ENCODE measurements around the gene SYCP1.
"Not testable (repeated sequence)": the region's sequence is repeated elsewhere in the genome, so short reads cannot be mapped to it uniquely, and the experiment has no call there.

SYCP1 gene

DNA sequence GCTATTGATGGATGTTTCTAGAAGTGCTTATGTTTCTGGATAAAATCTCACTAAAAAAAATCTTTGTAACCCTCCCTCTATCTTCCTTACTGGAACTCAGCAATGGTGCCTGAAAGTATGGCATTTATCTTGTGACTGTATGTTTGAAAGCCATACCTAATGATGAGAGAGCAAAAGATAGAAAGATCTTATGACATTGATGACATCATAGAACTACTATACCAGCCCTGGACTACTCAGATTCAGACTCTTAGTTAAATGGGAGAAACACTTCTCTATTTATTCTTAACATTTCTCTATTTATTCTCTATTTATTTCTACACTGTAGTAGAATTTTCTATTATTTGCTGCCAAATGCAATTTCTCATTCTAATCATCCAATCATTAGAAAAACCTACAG is 32.7 kb upstream of the SYCP1 start:
- no peak for DNase-seq (ENCODE audit: low read depth in 1 of 2, low spot score in 1 of 2)
- TF ChIP-seq POLR2AphosphoS5 (IDR thresholded peaks at IDR 0.05; ENCODE audit: low read depth) (no peak), SPI1 (IDR thresholded peaks at IDR 0.05; ENCODE audit: borderline replicate concordance, low read depth) (no peak), GABPA (IDR thresholded peaks at IDR 0.05; ENCODE audit: low read depth) (no peak)
- TF ChIP-seq, protein P1, sequence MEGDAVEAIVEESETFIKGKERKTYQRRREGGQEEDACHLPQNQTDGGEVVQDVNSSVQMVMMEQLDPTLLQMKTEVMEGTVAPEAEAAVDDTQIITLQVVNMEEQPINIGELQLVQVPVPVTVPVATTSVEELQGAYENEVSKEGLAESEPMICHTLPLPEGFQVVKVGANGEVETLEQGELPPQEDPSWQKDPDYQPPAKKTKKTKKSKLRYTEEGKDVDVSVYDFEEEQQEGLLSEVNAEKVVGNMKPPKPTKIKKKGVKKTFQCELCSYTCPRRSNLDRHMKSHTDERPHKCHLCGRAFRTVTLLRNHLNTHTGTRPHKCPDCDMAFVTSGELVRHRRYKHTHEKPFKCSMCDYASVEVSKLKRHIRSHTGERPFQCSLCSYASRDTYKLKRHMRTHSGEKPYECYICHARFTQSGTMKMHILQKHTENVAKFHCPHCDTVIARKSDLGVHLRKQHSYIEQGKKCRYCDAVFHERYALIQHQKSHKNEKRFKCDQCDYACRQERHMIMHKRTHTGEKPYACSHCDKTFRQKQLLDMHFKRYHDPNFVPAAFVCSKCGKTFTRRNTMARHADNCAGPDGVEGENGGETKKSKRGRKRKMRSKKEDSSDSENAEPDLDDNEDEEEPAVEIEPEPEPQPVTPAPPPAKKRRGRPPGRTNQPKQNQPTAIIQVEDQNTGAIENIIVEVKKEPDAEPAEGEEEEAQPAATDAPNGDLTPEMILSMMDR (IDR thresholded peaks at IDR 0.05; ENCODE audit: insufficient read depth, low read length), result no peak
- TF ChIP-seq, protein P2, sequence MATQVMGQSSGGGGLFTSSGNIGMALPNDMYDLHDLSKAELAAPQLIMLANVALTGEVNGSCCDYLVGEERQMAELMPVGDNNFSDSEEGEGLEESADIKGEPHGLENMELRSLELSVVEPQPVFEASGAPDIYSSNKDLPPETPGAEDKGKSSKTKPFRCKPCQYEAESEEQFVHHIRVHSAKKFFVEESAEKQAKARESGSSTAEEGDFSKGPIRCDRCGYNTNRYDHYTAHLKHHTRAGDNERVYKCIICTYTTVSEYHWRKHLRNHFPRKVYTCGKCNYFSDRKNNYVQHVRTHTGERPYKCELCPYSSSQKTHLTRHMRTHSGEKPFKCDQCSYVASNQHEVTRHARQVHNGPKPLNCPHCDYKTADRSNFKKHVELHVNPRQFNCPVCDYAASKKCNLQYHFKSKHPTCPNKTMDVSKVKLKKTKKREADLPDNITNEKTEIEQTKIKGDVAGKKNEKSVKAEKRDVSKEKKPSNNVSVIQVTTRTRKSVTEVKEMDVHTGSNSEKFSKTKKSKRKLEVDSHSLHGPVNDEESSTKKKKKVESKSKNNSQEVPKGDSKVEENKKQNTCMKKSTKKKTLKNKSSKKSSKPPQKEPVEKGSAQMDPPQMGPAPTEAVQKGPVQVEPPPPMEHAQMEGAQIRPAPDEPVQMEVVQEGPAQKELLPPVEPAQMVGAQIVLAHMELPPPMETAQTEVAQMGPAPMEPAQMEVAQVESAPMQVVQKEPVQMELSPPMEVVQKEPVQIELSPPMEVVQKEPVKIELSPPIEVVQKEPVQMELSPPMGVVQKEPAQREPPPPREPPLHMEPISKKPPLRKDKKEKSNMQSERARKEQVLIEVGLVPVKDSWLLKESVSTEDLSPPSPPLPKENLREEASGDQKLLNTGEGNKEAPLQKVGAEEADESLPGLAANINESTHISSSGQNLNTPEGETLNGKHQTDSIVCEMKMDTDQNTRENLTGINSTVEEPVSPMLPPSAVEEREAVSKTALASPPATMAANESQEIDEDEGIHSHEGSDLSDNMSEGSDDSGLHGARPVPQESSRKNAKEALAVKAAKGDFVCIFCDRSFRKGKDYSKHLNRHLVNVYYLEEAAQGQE (IDR thresholded peaks at IDR 0.05; ENCODE audit: insufficient replicate concordance, low read depth), result no peak

DNA sequence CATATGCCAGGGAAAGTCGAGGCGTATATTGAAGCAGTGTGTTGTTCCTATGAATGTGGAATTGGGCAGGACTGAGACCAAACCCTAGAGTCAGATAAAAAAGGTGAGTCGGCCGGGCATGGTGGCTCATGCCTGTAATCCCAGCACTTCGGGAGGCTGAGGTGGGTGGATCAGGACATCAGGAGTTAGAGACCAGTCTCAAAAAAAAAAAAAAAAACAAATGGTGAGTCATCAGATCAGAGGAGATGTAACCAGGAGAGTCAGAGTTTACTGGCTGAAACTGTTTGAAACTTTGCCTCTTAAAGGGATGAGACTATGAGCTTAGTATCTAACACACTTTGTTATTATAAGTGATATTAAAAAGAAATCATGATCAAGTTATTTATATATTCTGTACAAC is 26.4 kb upstream of the SYCP1 start:
- Histone ChIP-seq H3K27ac (replicated peaks) (no peak overlapping the region), H3K27me3 (ENCODE audit: insufficient read depth, poor library complexity, severe bottlenecking) (no peaks in the 10 kb centered on the region), H3K4me3 (replicated peaks; ENCODE audit: insufficient read depth, low read length) (no peak overlapping the region)
- TF ChIP-seq, protein P2 (IDR thresholded peaks at IDR 0.05; ENCODE audit: insufficient replicate concordance, low read depth), result no peak
- TF ChIP-seq GABPA (IDR thresholded peaks at IDR 0.05; ENCODE audit: low read depth), result no peak
- TF ChIP-seq, protein P1 (IDR thresholded peaks at IDR 0.05; ENCODE audit: insufficient read depth, low read length), result no peak
- no peak for TF ChIP-seq SPI1 (IDR thresholded peaks at IDR 0.05; ENCODE audit: borderline replicate concordance, low read depth)
- no peak for TF ChIP-seq POLR2AphosphoS5 (IDR thresholded peaks at IDR 0.05; ENCODE audit: low read depth)
- DNase-seq (ENCODE audit: low read depth in 1 of 2, low spot score in 1 of 2), result no peak

More for the DNA sequence above, 32.7 kb upstream of the SYCP1 start:
- Histone ChIP-seq H3K27me3 (ENCODE audit: insufficient read depth, poor library complexity, severe bottlenecking) (no peaks in the 10 kb centered on the region), H3K4me3 (replicated peaks; ENCODE audit: insufficient read depth, low read length) (no peak overlapping the region), H3K27ac (replicated peaks) (no peak overlapping the region)

DNA sequence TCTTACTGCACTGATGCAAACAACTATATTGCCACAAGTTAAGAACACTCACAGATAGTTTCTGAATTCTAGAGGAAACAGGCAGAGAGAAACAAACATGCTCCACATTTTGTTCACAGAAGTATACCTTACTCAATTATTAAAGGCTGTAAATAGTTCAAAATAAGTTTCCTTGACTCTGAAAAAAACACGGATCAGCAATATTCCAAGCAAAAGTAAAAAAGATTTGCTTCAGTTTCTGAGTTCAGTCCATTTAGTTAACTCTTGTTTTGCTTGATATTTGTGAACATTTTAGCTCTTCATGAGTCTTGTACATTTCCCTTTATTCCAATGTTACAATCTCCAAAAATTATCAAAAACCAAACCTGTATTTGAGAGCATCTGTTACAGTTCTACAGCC is 24.6 kb upstream of the SYCP1 start:
- not testable (repeated sequence) for H3K27ac ChIP-seq (replicated peaks); H3K27me3 ChIP-seq (ENCODE audit: insufficient read depth, poor library complexity, severe bottlenecking); H3K4me3 ChIP-seq (replicated peaks; ENCODE audit: insufficient read depth, low read length); DNase-seq (ENCODE audit: low read depth in 1 of 2, low spot score in 1 of 2)

DNA sequence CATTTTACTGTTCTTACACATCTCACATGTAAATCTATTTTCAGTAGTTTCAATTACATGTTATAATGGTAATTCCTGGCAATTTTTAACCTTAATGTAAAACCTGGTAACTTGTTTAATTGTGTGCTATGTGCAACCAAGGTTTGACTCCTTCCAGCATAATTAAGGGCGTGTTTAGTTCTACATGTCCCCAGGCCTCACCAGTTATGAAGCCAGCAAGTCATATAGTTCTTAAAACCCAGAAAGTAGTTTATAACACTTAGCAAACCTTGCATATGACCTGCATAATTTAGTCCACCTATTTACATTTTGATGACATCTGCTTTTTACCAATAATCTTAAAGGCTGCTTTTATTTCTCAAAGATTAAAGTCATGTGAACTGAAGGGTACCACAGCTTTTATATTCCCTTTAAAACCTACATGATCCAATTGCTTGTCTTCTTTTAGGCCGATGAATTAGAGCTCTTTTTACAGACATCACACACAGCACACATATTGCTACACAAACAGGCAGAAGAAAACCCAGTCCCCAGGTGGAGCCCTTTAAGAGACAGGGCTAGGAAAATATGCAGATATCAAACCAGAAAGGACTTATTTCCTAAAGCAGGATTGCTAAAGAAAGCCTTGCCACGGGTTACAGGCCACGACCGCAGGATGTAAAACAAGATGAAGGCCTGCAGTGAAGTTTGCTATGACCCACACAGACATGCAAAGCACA is 23.2 kb upstream of the SYCP1 start:
- Histone ChIP-seq H3K27me3 (ENCODE audit: insufficient read depth, poor library complexity, severe bottlenecking) (no peaks in the 10 kb centered on the region), H3K4me3 (replicated peaks; ENCODE audit: insufficient read depth, low read length) (no peak overlapping the region), H3K27ac (replicated peaks) (no peak overlapping the region)
- DNase-seq (ENCODE audit: low read depth in 1 of 2, low spot score in 1 of 2), result no peak
- TF ChIP-seq, protein P2 (IDR thresholded peaks at IDR 0.05; ENCODE audit: insufficient replicate concordance, low read depth), result no peak
- TF ChIP-seq, protein P1 (IDR thresholded peaks at IDR 0.05; ENCODE audit: insufficient read depth, low read length), result no peak
- TF ChIP-seq POLR2AphosphoS5 (IDR thresholded peaks at IDR 0.05; ENCODE audit: low read depth), result no peak
- TF ChIP-seq GABPA (IDR thresholded peaks at IDR 0.05; ENCODE audit: low read depth), result no peak
- no peak for TF ChIP-seq SPI1 (IDR thresholded peaks at IDR 0.05; ENCODE audit: borderline replicate concordance, low read depth)
